Pancreas (tissue), 10 donors: ENCODE measurements around the gene SOX1. TPM values are rescaled to one million over a fixed set of nuclear protein-coding genes. Genes with fewer than 3 reads are reported as not detected.

Source experiments
- ATAC-seq, 4 donors: fragments of 200-7000 bp; cut with Tn5 transposase; one replicate each; pipeline versions ENCODE4 v1.8.0 to v1.9.1; 2020; ENCODE audit warnings: mild to moderate bottlenecking in 4 of 4, moderate library complexity in 4 of 4
- DNase-seq, 6 donors: peaks; one replicate each; pipeline ENCODE4 v3.0.0-alpha.2; 2020
- FAIRE-seq: peaks from 2 replicates; lab custom pipeline; 2012; peaks lifted over from hg19 to GRCh38; lab: Jason Lieb, UNC
- H3K27ac ChIP-seq, 4 donors: fragments of 200-600 bp; sonication (generic); 1 replicate in 3 of 4; 2 replicates in 1 of 4; pipeline versions ENCODE4 v1.5.0 to v1.8.0; 2020
- H3K27me3 ChIP-seq, 4 donors: fragments of 200-600 bp; one replicate each; pipeline ENCODE4 v1.8.0; 2021
- H3K36me3 ChIP-seq, 3 donors: fragments of 200-600 bp; sonication (generic) in 1 of 3; one replicate each; pipeline versions ENCODE4 v1.5.0 to v1.8.0; 2020 to 2021
- H3K4me1 ChIP-seq, 3 donors: fragments of 200-600 bp; one replicate each; pipeline ENCODE4 v1.8.0; 2021
- H3K4me3 ChIP-seq, 4 donors: fragments of 200-600 bp; sonication (generic) in 2 of 4; one replicate each; pipeline versions ENCODE4 v1.5.0 to v1.8.0; 2020 to 2021
- H3K9me3 ChIP-seq, 4 donors: fragments of 200-600 bp; one replicate each; pipeline ENCODE4 v1.8.0; 2021
- WGBS, 2 donors: extraction: QIAGEN DNeasy Blood & Tissue Kit; methylation state at CpG; one replicate each; pipeline ENCODE4 v1.1.7; 2013; 5-methylcytosine and 5-hydroxymethylcytosine counted together
- intact Hi-C, 3 donors: fragments of 100-400 bp; cut with DNase I; formaldehyde crosslinking; loops; one replicate each; pipeline versions ENCODE4 v1.11.1 to v1.14.2; 2022
- polyA plus RNA-seq, 2 donors: library from polyadenylated mRNA; stranded (reverse); fragments of 200-250 nt; gene quantifications; one replicate each; pipeline ENCODE4 v1.2.3, GENCODE V29; 2013
- total RNA-seq, 6 donors: library from RNA; stranded (reverse); fragmentation: NEBNext Ultra II Directional in 4 of 6; extraction: Animal tissue kit (Norgen Biotek cat#: 25700) in 4 of 6; gene quantifications; one replicate each; pipeline versions ENCODE4 v1.2.1 to v1.2.4, GENCODE V29; 2021 to 2023
- TF ChIP-seq, protein P1 (sequence below), 4 donors: fragments of 200-600 bp; sonication (generic) in 3 of 4; IDR thresholded peaks; one replicate each; pipeline versions ENCODE4 v1.5.0 to v1.8.0; 2021; ENCODE audit warnings: antibody characterized with exemption in 4 of 4
- donor health status: healthy with polysubstance abuse.
- donor health status: DM: no; HTN: no; CAD: no; lungs with moderate emphysema.
- donor health status: DM: no; HTN: no; CAD: no.
- donor health status: control.
- donor health status: control.
- donor health status: Bipolar disorder and iron deficiency.
- donor health status: DM: yes; HTN: yes; CAD: no.
- donor health status: DM: no; HTN: no; CAD: no.
- donor health status: DM: no; HTN: no; CAD: no.
- donor health status: DM: yes; HTN: yes; CAD: no.

SOX1 gene
- total and polyA plus RNA-seq, 8 donors = not detected

DNA sequence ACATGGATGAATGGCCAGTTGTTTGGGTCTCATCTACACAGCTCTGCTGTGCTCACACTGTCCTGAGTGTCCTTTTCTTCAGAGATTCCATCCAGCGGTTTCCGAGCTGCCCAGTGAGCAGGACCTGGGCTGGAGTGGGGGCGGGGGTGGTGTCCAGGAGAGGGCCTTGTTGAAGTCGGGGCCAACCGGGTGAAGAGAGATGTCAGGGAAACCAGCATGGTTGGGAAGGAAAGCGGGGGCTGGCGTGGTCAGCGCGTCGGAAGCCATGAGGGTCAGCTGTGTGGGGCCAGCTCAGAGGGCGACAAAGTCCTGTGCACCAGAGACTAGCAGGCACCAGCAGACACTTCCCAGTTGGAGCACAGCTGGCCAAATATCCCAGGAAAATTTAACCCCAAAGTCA lies 37.8 kb upstream of the SOX1 start:
- TF ChIP-seq, protein P1, sequence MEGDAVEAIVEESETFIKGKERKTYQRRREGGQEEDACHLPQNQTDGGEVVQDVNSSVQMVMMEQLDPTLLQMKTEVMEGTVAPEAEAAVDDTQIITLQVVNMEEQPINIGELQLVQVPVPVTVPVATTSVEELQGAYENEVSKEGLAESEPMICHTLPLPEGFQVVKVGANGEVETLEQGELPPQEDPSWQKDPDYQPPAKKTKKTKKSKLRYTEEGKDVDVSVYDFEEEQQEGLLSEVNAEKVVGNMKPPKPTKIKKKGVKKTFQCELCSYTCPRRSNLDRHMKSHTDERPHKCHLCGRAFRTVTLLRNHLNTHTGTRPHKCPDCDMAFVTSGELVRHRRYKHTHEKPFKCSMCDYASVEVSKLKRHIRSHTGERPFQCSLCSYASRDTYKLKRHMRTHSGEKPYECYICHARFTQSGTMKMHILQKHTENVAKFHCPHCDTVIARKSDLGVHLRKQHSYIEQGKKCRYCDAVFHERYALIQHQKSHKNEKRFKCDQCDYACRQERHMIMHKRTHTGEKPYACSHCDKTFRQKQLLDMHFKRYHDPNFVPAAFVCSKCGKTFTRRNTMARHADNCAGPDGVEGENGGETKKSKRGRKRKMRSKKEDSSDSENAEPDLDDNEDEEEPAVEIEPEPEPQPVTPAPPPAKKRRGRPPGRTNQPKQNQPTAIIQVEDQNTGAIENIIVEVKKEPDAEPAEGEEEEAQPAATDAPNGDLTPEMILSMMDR (IDR thresholded peaks at IDR 0.05) = no peak
- DNase-seq (no peak), FAIRE-seq (no peak), ATAC-seq (no peak)
- Histone ChIP-seq H3K27me3 (peaks cover 0 to 8% (median 0%) of the 10 kb centered on the region in 4 donors), H3K36me3 (no peaks in the 10 kb centered on the region), H3K4me3 (no peak overlapping the region), H3K4me1 (no peaks in the 10 kb centered on the region), H3K27ac (no peak overlapping the region), H3K9me3 (no peaks in the 10 kb centered on the region)
- intact Hi-C loops = no loop called here
- WGBS, 2 donors = 73 to 80% methylated on average over 11 of the region's 11 CpGs

DNA sequence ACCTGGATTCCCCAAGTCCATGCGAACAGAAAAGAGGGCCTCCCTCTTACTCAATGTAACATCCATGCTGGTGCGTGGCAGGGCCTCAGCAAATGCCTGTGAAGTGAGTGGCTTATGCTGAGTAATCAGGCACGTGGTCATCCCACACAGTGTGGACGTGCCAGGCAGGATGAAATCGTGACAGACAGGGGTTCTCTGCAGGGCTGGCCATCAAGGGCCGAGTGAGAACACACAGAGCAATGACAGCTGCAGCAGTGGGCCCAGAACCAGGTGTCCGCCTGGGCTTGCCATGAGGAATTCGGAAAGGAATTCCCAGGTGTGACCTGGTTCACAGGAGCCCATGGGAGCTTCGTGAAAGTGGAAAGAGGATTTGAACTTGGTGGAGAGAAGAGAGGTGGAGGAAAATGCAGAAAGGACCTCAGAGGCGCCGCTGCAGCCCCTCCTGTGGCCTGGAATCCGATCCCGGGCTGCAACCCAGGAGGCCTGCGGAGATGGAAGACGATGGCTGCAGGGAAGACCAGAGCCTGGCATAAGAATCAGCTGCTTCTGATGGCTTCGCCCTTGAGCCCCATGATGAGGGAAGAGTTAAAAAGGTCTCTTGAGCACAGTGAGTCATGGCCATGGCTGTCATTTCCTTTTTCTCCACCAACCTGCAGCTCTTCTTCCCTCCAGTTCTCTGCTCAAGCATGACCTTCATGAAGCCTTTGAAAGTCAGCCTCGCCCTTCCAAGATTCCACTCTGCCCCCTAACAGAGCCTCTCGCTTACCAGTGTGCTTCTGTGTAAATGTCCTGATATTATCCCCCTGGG lies 34.6 kb upstream of the SOX1 start:
- FAIRE-seq = no peak
- WGBS, 2 donors = 50 to 62% methylated on average over 18 of the region's 18 CpGs

DNA sequence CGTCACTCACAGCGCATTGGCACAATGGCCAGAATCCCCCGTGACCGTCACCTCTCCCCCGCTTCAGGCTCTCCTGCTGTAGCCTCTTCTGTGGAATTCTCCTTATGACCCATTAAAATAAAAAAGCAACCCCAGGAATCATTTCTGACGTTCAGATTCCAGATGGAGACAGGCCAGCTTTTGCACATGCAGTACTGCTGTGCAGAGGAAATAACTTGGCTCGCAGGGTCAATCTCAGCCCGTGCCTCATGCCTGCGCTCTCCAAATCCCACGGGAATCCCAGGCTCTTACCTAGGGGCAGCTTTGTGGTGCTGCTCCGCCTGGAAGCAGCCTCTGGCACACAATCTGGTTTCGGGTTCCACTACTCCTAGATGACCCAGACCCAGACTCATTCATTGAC lies 32.7 kb upstream of the SOX1 start:
- 69 to 79% methylated on average over 12 of the region's 12 CpGs for WGBS, 2 donors
- DNase-seq (no peak), ATAC-seq (no peak)

More for the DNA sequence above, 34.6 kb upstream of the SOX1 start:
- Histone ChIP-seq H3K9me3 (no peaks in the 10 kb centered on the region), H3K27me3 (no peaks in the 10 kb centered on the region), H3K4me1 (no peaks in the 10 kb centered on the region), H3K36me3 (no peaks in the 10 kb centered on the region), H3K27ac (no peak overlapping the region), H3K4me3 (no peak overlapping the region)
- intact Hi-C loops = no loop called here
- DNase-seq (peak; percentile 45 to 83 (median 76)), ATAC-seq (peak; percentile 86 to 95 (median 91))
- TF ChIP-seq, protein P1 (IDR thresholded peaks at IDR 0.05) = no peak

DNA sequence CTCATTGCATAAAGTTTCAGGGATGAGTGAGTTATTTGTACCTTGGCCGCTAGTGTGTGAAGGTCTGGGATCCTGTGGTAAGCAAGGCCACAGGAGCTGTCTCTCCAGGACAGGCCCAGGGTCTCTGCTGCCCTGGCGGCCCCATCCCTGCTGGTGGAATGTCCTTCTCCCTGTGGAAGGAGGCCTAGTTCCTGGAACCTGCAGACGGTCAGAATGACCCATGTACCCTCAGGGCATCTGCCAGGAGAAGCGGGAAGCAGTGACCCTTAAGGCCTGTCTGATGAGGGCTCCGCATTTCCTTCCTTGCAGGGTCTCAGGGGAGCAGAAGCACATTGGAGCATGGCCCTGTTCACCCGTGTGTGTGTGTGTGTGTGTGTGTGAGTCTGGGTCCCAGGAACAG lies 32.1 kb upstream of the SOX1 start:
- TF ChIP-seq, protein P1 (IDR thresholded peaks at IDR 0.05) = no peak
- 75 to 79% methylated on average over 6 of the region's 6 CpGs for WGBS, 2 donors
- ATAC-seq = no peak

More for the DNA sequence above, 32.7 kb upstream of the SOX1 start:
- Histone ChIP-seq H3K4me1 (no peaks in the 10 kb centered on the region), H3K4me3 (no peak overlapping the region), H3K36me3 (no peaks in the 10 kb centered on the region), H3K9me3 (no peaks in the 10 kb centered on the region), H3K27me3 (no peaks in the 10 kb centered on the region), H3K27ac (no peak overlapping the region)
- TF ChIP-seq, protein P1 (IDR thresholded peaks at IDR 0.05) = no peak
- no peak for FAIRE-seq
- intact Hi-C loops = no loop called here

DNA sequence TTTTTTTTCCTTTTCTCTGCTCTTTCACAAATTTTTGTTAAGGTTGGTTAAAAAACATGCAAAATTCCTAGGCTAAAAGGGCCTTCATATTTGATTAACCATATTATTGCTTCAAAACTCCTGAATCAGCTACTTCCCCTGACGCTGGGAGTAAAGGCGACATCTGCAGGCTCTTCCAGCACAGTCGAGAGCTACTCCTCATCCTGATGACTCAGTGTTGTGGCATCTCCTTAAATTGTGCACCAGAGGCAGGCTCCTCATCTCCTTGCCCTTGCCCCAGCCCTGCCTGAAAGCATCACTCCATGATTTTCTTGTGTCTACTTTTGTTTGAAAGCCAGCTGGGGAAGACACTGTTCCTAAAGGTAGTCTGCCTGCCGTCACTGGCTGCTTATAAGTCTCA lies 24.5 kb upstream of the SOX1 start:
- TF ChIP-seq, protein P1 (IDR thresholded peaks at IDR 0.05) = no peak
- Histone ChIP-seq H3K4me3 (no peak overlapping the region), H3K27ac (no peak overlapping the region), H3K9me3 (no peaks in the 10 kb centered on the region), H3K27me3 (peaks cover 0 to 8% (median 4%) of the 10 kb centered on the region in 4 donors), H3K4me1 (no peaks in the 10 kb centered on the region), H3K36me3 (no peaks in the 10 kb centered on the region)
- ATAC-seq (no peak), FAIRE-seq (no peak), DNase-seq (no peak)
- 68 to 85% methylated on average over 4 of the region's 4 CpGs for WGBS, 2 donors
- intact Hi-C loops = no loop called here

More for the DNA sequence above, 32.1 kb upstream of the SOX1 start:
- DNase-seq = no peak
- Histone ChIP-seq H3K36me3 (no peaks in the 10 kb centered on the region), H3K4me3 (no peak overlapping the region), H3K27me3 (no peaks in the 10 kb centered on the region), H3K9me3 (no peaks in the 10 kb centered on the region), H3K4me1 (no peaks in the 10 kb centered on the region), H3K27ac (no peak overlapping the region)
- intact Hi-C loops = no loop called here
- FAIRE-seq = no peak
